ENCODE results near the gene NPR3. TPM values are rescaled to one million over a fixed set of nuclear protein-coding genes. Genes with fewer than 3 reads are reported as not detected.

The NPR3 gene
- polyA plus RNA-seq, 1 experiment = 4.4 TPM

DNA sequence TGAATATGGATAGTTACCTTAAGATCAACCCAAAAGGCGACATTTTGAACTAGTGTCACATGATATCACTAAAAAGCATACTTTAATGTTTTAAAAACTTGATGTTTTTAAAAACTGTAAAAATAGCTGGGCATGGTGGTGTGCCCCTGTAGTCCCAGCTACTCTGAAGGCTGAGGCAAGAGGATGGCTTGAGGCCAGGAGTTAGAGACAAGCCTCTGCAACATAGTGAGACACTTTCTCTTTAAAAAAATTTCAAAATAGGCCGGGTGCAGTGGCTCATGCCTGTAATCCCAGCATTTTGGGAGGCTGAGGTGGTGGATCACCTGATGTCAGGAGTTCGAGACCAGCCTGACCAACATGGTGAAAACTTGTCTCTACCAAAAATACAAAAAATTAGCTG is 129.5 kb downstream of the NPR3 start:
- POLR2A ChIA-PET = no interaction called here
- CTCF ChIA-PET = no interaction called here
- no peak overlapping the region for H3K27ac ChIP-seq (ENCODE audit: low read depth, low read length)
- H3K9me3 ChIP-seq (ENCODE audit: control insufficient read depth, insufficient read depth, low read length) = no peaks in the 10 kb centered on the region; the same call in 1 of the 2 replicates
- TF ChIP-seq, protein P1, sequence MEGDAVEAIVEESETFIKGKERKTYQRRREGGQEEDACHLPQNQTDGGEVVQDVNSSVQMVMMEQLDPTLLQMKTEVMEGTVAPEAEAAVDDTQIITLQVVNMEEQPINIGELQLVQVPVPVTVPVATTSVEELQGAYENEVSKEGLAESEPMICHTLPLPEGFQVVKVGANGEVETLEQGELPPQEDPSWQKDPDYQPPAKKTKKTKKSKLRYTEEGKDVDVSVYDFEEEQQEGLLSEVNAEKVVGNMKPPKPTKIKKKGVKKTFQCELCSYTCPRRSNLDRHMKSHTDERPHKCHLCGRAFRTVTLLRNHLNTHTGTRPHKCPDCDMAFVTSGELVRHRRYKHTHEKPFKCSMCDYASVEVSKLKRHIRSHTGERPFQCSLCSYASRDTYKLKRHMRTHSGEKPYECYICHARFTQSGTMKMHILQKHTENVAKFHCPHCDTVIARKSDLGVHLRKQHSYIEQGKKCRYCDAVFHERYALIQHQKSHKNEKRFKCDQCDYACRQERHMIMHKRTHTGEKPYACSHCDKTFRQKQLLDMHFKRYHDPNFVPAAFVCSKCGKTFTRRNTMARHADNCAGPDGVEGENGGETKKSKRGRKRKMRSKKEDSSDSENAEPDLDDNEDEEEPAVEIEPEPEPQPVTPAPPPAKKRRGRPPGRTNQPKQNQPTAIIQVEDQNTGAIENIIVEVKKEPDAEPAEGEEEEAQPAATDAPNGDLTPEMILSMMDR (IDR thresholded peaks at IDR 0.05; ENCODE audit: low read depth, low read length) = no peak
- H3K27me3 ChIP-seq (ENCODE audit: control insufficient read depth, insufficient read depth, low read length) = no peaks in the 10 kb centered on the region
- DNase-seq (ENCODE audit: low read depth, low spot score) = no peak
- H3K4me3 ChIP-seq (ENCODE audit: low read depth, low read length) = no peak overlapping the region

Other genes with a start within 250 kb of the NPR3 start
- 220 and 367 TPM in 2 replicates for gene SUB1, start 125.8 kb upstream of the NPR3 start, polyA plus RNA-seq (2011; rRNA removed)